Stimulated activated naive CD4-positive, alpha-beta T cell treated with Interleukin-2 at 50 U/mL for 16 hours (primary cell): ENCODE data around the gene NOS2.
"Not testable (repeated sequence)": the region's sequence is repeated elsewhere in the genome, so short reads cannot be mapped to it uniquely, and the experiment has no call there.

Experiments used
- DNase-seq: peaks from one replicate; lab custom pipeline; 2025; lab: John Stamatoyannopoulos, UW

Gene NOS2

DNA sequence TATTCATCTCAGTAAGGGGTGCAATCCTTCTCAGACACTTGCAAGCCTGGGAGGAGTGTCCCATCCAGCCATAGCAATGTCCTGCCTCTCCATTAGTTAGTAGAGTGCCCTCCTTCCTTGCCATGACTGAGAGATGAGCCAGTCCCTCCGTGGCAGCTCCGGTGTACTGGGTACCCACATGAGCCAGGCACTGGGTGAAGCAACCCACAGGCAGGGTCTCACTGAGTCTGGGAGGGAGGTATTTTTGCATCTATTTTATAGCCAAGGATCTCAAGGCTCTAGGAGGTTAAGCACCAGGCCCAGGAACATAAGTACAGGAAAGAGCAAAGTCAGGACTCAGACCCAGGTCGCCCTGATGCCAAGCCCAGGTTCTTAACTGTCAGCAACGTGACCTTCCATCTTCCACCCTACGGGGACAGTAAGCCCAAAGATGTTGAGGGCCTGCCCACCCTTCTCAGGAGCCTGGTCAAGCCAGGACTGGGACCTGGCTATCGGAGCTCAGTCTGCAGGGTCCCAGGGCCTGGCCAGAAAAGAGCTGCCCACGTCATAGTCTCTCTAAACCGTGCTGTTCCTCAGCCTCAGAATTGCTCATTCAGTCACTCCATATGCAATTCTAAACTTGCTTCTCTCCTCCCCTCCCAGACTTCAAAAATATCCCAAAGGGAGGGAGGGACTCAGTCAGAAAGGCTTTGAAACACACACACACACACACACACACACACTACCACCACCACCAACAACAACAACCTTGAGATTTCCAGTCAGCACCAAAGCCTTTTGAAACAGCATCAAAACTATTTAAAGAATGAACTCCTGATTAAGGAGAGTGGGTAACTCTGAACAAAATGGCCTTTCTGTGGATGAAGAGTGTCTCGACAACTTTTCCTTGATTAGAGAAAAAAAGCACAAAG lies 16.6 kb downstream of the NOS2 start:
- no peak for DNase-seq

DNA sequence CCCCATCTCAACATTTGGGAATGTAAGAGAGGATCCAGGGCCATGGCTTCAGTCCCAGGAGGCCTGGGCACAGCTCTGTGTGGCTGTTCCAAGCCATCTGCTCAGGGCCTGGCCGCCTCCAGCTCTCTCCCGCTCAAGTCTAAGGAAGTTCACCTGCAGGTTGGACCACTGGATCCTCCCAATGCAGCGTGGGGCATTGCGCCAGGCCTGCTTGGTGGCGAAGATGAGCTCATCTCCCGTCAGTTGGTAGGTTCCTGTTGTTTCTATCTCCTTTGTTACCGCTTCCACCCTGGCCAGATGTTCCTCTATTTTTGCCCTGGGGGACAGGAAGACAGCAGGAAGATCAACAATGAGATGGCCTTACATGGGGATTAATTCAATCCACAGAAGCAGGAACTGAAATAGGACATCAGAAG lies 17.5 kb downstream of the NOS2 start:
- no peak for DNase-seq

DNA sequence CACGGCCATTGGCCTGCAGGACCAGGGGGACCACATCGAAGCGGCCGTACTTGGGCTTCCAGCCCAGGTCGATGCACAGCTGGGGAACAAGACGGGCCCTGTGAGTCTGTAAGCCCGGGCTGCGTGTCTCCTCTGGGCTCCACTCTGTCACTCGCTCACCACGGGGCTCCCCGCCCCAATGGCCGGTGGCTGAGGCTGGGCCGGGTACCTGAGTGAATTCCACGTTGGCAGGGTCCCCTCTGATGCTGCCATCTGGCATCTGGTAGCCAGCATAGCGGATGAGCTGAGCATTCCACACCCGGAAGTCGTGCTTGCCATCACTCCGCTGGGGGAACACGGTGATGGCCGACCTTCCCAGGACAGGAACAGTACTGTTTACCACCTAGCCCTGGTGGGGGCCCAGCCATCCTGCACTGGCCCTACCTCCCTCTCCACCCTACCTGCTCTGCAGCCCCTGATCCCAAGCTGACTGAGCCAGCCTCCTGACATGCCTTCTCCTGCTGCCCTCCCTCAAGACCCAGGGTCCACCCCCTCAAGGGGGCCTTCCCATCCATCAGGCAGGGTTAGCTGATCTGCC lies 19.4 kb downstream of the NOS2 start:
- no peak for DNase-seq

DNA sequence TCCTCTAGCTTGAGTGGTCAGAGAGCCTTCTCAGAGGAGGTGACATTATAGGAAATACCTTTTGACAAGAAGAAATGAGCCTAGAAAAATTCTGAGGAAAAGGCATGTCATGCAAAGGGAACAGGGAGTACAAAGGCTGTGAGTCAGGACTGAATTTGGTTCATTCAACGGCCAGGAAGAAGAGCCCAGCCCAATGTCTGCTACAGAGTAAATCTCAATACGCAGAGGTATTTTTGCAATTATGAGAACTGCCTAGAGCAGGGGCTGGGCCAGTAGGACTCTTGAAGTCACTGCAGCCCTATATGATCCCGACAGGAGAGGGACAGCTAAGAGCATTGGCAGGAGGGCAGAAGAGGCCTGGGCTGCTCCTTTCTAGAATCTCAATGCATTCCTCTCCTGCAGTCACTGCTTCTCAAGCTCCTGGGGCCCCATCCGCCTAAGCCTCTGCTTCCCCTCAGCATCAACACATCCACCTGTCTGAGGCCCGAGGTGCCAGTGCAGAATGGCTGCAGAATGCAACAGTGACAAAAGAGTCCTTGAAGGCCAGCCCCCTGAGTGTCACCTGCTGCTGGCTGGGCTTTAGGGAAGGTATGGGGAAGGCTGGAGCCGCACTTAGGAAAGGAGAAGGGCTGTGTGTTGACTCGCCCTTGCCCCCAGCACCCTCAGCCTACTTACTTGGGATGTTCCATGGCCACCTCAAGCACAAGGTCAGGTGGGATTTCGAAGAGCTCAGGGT lies 20.1 kb downstream of the NOS2 start:
- no peak for DNase-seq

DNA sequence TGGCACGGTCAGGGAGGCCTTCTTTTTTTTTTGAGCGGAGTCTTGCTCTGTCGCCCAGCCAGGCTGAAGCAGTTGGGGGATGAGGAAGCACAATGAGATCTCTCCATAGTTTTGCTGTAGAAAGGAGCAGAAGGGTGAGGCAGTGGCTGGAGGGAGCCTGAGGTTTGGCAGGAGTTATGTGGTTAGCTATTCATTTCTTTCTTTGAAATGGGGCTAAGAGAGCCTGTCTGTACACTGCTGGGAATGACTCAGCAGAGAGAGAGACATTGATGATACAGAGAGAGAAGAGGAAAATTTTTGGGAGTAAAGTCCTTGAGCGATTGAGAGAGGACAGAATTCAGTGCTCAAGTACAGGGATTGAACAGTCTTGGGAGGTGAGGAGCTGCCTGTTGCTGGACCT lies 22.1 kb downstream of the NOS2 start:
- DNase-seq = no peak

DNA sequence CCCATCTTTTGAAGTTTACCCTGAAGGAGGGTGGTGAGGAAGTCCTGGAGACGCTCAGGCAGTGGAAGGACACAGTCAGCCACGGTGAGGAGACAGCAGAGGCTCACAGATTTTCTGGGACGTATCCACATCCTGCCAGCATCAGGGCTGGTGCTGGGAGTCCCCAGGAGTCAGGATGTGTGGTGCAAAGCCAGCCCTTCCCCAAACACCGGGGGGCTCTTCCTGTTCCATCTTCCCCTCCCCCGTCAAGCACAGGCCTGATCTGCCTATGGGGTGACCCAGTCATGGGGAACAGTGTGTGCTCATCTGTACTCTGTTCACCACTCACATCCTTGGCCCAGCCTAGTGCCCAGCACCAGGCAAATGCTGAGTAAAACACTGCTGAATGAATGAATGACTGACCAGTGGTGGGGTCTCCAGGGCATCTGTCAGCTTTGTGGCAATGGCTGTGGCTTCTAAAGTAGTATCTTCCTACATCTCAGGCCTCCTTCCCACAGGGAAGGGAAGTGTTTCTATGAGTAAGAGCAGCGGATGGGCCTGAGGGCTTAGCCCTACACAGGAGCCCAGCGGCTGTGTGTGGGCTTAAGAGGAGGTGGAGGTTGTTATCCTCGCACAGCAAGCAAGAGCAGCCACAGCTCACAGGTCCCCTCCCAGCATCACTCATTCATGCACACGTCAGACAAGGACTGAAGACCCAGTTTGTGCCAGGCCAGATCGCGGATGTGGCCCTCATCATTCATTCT lies 23.3 kb downstream of the NOS2 start:
- DNase-seq = no peak

DNA sequence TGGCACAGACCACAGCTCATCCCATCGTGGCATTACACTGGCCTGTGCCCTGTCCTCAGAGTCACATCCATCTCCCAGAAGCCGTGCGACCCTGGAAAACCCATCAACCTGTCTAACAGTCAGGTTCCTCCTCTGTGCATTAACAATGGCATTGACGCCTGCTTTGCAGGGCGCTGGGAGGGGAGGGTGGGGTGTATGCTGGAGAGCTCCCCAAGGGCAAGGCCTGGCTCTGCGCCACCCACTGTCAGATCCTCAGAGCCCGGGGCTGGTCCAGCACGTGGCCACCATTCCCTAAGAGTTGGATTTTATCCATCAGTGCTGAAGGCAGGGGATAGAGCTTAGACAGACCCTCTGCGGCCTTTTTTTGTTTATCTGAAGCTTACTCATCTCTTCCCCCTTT lies 28.7 kb downstream of the NOS2 start:
- DNase-seq = no peak

DNA sequence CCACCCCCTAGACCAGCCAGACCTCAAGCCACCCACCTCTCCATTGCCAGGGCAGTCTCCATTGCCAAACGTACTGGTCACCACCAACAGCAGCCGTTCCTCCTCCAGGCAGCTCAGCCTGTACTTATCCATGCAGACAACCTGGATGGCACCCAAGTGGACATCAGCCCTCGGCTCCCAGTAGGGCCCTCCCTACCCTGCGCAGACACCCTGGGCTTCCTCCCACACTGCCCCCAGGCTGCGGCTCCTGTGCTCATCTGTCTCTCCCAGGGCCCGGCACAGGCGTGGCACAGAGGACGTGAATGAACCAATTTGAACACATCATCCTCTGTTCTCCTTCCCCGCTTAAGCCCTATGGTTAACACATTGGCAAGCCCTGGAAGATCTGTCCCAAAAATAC lies 29.5 kb downstream of the NOS2 start:
- DNase-seq = no peak

DNA sequence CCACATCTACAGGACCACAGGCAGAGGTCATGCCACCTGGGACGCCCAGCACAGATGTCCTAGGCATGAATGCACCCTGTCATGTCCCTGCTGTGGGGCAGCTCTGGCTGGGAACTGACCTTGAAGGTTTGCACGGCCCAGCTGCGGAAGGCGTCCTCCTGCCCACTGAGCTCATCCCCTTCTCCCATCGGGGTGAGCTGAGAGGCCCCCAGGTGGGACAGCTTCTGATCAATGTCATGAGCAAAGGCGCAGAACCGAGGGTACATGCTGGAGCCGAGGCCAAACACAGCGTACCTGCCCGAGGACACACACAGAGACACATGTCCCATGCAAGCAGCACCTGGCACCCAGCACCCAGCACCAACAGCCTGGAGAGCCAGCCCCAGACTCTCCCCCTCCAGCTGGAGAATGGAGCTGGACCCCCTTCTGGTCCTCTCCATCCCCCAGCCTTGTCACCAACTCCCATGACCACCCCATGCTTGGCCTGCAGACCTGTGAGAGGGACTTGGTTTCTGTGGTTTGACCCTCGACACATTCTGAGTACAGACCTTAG lies 31.4 kb downstream of the NOS2 start:
- DNase-seq = no peak

DNA sequence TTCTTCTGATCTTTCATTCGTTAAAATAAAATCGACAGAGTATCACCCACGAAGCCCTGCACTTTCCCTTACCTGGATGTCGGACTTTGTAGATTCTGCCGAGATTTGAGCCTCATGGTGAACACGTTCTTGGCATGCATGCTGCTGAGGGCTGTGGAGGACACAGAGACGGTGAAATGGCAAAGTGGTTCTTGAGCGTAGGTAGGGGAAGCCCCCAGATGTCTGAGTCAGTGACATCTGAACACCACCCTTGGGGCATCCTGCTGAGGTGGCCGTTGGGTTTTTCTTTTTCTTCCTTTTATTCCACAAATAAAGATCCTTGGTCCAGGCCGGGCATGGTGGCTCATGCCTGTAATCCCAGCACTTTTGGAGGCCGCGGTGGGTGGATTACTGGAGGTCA lies 33.9 kb downstream of the NOS2 start:
- DNase-seq = no peak

DNA sequence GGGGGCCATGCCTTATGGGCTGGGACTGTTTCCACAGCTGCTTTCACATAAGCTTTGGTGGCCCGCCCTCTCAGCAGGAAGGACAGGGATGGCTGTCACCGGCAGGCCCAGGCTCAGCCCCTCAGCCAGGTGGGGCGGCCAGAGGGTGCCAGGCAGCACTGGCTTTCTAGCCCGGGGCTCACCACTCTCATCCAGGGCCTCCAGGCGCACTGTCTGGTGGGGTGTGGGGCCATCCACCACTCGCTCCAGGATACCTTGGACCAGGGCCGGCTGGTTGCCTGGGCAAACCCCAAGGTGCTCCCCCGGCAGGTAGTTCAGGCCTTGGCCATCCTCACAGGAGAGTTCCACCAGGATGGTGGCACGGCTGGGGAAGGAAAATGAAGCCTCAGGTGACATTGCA lies 35.0 kb downstream of the NOS2 start:
- DNase-seq = no peak

DNA sequence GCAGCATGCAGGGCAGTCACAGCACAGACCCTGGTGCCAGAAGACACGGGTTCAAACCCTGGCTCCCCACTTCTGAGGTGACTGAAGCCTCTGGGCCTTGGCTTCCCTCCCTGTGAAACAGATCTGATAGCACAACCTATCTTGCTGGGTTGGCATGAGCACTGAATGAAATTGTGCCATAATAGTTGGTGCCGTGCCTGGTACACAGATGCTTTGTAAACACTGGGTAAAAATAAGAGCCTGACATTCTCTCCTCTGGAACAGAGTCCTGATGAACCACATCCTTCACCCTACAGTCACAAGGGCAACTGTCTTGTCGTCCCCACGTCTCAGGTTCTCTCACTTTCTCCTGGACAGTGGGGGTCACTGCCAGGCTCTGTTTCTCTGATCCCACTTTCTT lies 35.7 kb downstream of the NOS2 start:
- DNase-seq = no peak

DNA sequence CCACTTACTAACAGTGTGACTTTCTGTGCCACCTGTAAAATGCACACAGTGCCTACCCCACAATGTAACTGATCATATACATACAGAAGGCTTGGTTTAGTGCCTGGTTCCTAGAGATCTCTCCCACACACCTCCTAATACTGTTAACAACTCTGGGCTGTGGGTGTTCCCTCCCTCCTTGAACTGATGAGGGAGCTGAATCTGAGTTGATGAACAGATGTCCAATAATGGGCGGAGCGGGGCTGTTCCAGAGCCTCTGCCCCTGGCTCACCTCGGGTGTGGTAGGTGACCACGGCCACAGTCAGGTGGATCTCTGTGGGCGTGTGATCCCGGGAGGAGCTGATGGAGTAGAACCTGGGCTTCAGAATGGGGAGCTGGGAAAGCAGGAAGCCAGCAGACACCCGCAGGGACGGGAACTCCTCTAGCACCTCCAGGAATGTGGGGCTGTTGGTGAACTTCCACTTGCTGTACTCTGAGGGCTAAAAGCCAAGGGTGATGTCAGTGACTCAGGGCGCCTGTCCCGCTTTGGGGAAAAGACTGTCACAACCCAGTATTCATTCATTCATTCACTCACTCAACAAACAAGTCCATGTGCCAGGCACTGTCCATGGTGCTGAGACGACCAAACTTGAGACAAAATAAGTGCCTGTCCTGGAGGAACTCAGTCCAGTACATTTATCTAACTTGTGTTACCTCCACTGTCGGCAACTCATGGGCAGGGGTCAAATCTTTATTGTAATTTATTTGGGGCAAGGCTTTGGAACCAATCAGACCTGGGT lies 37.6 kb downstream of the NOS2 start:
- no peak for DNase-seq

DNA sequence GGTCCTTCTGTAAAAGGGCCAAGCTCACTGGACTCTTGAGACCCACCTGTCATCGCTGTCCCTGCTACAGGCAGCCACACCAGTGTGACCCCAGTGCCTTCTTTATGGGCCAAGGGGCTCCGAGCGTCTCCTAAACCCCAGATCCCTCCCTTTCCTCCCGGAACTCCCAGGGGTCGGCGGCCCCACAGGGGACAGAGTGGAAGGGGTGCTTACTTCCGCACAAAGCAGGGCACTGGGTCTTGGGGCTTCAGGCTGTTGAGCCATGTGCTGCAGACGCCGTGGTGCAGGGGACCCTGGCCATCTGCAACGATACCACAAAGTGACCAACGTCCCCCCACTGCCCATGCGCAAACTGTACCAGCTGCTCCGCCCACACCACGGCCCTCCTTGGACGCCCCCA lies 39.4 kb downstream of the NOS2 start:
- not testable (repeated sequence) for DNase-seq

DNA sequence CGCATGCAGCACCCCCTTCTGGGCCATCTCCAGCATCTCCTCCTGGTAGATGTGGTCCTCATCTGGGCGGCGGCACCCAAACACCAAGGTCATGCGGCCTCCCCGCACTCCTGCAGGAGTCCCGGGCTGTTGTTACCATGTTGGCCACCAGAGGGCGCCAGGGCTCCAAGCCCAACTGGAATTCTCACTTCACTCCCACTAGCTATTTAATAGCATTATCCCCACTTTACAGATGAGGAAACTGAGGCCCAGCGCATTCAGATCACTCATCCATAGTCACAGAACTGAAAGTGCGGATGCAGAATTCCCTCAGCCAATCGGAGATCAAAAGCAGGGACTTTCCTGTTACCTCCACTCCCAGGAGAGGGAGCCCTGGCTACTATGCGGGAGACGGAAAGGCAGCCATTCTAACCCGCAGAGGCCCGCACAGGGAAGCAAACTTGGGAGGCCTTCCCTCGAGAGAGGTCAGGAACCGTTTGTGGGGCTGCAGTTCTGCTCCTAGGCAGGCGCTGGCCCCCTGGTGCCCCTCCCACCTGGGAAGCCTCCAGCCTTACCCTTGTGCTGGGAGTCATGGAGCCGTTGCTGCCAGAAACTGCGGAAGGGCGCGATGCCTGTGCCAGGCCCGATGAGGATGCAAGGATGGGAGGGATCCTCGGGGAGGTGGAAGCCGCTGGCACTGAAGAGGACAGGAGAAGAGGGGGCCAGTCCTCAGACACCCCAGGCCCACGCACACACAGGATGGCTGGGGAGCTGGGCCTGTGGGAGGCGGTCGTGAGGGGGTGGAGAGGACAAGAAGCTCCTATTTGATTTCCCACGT lies 40.1 kb downstream of the NOS2 start:
- peak; percentile 59 for DNase-seq

DNA sequence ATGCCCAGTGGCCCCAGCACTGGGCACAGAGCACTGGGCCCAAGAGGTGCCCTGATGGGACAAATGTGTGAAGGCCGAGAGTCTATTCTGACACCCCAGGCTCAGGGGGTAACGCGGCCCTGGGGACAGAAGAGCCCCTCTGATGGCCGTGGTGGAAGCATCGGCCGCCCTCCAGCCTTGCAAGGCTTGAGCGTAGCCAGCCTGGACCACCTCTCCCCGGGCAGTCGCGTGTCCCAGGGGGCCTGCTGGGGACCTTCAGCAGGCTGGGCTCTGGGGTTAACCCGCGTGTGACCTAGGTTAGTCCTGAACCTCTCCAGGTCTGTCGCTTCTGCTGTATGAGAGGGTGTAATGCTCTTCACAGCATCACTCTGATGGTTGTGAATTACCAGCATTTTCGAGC lies 40.8 kb downstream of the NOS2 start:
- DNase-seq = no peak

DNA sequence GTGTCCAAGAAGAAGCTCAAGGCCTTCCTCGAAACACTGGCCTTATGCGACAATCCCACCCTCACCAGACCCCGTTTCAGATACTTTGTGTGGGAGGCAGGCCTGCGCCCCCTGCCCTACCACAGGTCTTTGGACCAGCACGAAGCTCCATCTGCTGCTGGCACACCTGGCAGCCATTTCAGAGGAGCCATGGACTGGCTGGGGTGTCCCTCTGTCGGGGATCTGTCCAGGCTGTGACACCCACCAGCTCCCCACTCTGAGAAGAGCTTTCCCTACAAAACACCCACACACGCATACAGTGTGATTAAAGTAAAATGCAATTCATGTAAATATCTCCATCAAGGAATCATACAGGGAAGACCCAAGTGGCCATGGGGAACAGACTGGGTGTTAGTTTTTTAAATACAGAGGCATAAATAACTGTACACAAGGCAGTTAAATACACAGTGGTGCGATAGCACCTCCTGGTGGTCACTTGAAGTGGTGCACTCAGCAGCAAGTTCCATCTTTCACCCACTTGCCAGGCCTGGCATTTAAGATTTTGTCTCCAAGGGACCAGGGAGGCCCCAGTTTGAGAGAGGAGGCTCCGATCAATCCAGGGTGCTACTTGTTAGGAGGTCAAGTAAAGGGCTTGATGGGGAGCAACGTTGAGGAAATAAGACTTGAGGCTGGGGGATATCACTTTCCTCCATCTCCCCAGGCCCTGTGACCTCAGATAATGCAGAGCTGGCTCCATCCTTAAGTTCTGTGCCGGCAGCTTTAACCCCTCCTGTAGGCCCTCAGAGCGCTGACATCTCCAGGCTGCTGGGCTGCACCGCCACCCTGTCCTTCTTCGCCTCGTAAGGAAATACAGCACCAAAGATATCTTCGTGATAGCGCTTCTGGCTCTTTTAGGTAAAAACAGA lies 43.6 kb downstream of the NOS2 start:
- DNase-seq = peak; percentile 45

DNA sequence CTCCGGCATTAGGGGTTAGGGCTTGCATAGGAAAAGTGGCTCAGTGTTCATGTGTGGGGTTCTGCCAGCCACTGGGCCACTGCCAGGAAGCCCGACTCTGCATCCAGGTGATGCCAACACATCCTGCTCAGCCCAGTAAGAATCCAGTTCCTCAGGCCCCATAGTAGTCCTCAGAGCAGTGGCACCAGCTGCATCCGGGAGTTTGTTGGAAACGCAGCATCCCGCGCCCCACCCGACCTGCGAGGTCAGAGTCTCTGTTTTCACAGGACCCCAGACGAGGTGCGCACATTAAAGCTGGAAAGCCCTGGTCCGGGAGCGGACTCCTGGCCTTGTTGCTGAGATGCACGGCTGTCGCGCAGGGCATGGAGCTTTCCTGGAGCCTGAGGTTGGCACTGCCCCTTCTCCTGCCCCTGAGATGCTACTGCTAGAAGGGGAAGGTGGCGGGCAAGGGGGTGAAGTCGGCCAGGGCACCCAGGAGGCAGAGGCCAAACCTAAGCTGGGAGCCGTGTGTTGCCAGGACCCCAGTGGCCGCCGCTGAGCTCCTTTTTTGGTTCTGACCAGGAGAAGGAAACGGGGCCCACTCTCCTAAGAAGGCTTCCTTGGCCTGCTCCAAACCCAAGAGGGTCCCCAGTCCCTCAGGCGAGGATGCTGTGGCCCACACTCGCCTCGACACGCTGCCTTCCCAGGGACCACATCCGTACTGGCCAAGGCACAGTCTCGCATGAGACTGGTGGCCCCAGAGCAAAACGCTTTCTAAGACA lies 44.4 kb downstream of the NOS2 start:
- no peak for DNase-seq

DNA sequence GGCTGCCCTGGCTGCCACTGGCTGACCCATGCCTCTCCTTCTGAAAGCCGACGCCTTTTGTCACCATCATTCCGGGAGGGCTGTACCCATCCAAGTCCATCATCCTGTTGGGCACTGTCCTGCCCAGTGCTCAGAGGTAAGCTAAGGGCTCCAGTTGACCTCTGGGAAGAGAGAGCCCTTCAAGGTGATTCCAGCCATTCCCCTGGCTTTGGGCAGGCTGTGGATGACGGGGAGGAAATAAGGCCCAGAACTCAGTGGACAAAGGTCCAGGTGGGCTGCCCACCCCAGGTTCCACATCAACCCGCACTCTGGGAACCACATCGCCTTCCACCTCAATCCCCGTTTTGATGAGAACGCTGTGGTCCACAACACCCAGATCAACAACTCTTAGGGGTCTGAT lies 45.8 kb downstream of the NOS2 start:
- no peak for DNase-seq
